Thoracic aorta (tissue), 2 donors: Measurements from ENCODE around the gene NKX6-2. TPM values are rescaled to one million over a fixed set of nuclear protein-coding genes. Genes with fewer than 3 reads are reported as not detected.

Source experiments
- ATAC-seq: fragments of 150-250 bp; one replicate; pipeline ENCODE4 v1.8.0; 2017; ENCODE audit warnings: low read depth; ENCODE audit not compliant: insufficient number of reproducible peaks, low FRiP score
- DNase-seq: peaks from one replicate; pipeline ENCODE4 v3.0.0-alpha.2; 2020; ENCODE audit warnings: low spot score
- H3K27ac ChIP-seq, 2 donors: fragments of 200-600 bp; sonication (generic); 1 replicate in 1 of 2; 2 replicates in 1 of 2; pipeline ENCODE4 v1.5.1; 2016; ENCODE audit warnings: mild to moderate bottlenecking in 2 of 2, moderate library complexity in 2 of 2
- H3K27me3 ChIP-seq: fragments of 200-600 bp; sonication (generic); replicated peaks from 2 replicates; pipeline ENCODE4 v1.6.0; 2016; ENCODE audit warnings: mild to moderate bottlenecking; ENCODE audit not compliant: insufficient read depth
- H3K36me3 ChIP-seq: fragments of 200-600 bp; sonication (generic); one replicate; pipeline ENCODE4 v1.5.1; 2016
- H3K4me1 ChIP-seq, 2 donors: fragments of 200-600 bp; sonication (generic); 1 replicate in 1 of 2; 2 replicates in 1 of 2; pipeline versions ENCODE4 v1.5.1 to v1.6.0; 2016; ENCODE audit warnings: low read depth in 2 of 2, mild to moderate bottlenecking in 1 of 2; ENCODE audit not compliant: control insufficient read depth in 1 of 2
- H3K4me3 ChIP-seq: fragments of 200-600 bp; sonication (generic); 2 replicates; pipeline ENCODE4 v1.5.1; 2016; ENCODE audit warnings: mild to moderate bottlenecking
- H3K9me3 ChIP-seq: fragments of 200-600 bp; sonication (generic); 2 replicates; pipeline ENCODE4 v1.5.1; 2016
- total RNA-seq, 2 donors: library from RNA; depleted of rRNA; stranded (reverse); fragments of >200 nt; gene quantifications; one replicate each; pipeline versions ENCODE4 v1.1.0 to v1.2.3, GENCODE V29; 2016
- TF ChIP-seq, protein P1 (sequence below): fragments of 200-600 bp; sonication (generic); IDR thresholded peaks from one replicate; pipeline ENCODE4 v1.5.1; 2019; ENCODE audit warnings: antibody characterized with exemption

Gene NKX6-2
- total RNA-seq, 2 donors from 2014 or later = 19.8 TPM; not detected in 1

DNA sequence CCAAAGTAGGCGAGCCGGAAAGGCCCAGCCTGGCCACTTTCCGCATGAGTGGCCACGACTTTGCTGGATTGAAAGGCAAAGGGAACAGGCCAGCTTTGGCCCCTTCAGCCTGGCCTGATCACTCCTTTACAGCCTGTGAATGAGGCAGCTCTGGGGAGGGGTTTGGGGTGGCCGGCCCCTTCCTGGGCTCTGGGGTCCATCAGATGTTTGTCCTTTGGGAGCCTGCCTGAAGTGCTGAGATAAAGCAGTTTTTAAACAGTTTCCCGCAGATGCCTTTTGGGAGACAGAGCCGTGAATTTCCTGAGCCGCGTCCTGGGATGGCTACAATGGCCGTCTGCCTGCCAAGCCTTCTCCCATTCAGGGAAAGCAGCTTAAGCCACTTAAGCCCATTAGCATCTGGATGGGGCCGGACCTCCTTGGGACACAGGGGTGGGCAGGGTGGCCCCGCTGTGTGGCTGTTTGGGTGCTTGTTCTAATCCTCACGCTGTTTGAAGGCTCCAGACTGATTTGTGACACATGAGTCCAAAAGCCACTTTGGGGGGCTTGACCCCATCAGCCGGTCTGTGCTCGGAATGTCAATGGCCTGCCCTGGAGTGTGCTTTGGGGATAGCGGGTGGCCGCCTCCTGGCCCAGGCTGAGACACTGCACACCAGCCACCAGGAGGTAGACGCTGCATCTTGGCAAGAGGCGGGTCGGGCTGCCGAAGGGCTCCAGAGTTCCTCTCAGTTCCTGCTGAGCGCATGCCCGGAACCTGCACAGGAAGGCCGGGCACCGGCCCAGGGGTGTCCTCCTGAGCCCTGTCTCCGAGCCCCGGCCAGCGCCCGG, 38.9 kb downstream of the NKX6-2 start:
- TF ChIP-seq, protein P1, sequence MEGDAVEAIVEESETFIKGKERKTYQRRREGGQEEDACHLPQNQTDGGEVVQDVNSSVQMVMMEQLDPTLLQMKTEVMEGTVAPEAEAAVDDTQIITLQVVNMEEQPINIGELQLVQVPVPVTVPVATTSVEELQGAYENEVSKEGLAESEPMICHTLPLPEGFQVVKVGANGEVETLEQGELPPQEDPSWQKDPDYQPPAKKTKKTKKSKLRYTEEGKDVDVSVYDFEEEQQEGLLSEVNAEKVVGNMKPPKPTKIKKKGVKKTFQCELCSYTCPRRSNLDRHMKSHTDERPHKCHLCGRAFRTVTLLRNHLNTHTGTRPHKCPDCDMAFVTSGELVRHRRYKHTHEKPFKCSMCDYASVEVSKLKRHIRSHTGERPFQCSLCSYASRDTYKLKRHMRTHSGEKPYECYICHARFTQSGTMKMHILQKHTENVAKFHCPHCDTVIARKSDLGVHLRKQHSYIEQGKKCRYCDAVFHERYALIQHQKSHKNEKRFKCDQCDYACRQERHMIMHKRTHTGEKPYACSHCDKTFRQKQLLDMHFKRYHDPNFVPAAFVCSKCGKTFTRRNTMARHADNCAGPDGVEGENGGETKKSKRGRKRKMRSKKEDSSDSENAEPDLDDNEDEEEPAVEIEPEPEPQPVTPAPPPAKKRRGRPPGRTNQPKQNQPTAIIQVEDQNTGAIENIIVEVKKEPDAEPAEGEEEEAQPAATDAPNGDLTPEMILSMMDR = no peak
- Histone ChIP-seq H3K27me3 (no peaks in the 10 kb centered on the region), H3K9me3 (no peaks in the 10 kb centered on the region), H3K4me3 (no peak overlapping the region), H3K4me1 (peaks cover 0 to 11% of the 10 kb centered on the region in 2 donors), H3K36me3 (peaks cover 20% of the 10 kb centered on the region), H3K27ac (no peak overlapping the region)
- no peak for DNase-seq
- no peak for ATAC-seq

DNA sequence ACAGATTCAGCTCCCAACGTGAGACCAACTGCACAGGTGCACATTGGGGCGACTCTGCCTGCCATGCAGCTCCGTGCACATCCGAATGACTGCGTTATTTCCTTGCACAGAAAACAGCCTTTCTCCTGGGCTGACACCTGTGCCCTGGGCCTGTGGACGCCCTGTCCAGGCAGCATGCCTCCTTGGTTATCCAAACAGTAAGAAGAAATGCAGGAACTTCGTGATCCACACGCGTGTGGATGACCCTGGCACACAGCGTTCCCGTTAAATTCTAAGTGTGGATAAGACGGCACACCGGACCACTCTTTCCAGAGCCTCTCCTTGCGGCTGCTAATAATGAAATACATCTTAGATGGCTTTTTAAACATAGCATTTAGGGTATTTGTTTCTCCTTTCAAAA, 39.6 kb downstream of the NKX6-2 start:
- H3K4me3 ChIP-seq = no peak overlapping the region
- H3K36me3 ChIP-seq = peaks cover 21% of the 10 kb centered on the region
- H3K27ac ChIP-seq = no peak overlapping the region
- DNase-seq (no peak), ATAC-seq (no peak)
- H3K4me1 ChIP-seq = peaks cover 0 to 11% of the 10 kb centered on the region in 2 donors
- TF ChIP-seq, protein P1 = no peak
- H3K9me3 ChIP-seq = no peaks in the 10 kb centered on the region
- H3K27me3 ChIP-seq = no peaks in the 10 kb centered on the region

DNA sequence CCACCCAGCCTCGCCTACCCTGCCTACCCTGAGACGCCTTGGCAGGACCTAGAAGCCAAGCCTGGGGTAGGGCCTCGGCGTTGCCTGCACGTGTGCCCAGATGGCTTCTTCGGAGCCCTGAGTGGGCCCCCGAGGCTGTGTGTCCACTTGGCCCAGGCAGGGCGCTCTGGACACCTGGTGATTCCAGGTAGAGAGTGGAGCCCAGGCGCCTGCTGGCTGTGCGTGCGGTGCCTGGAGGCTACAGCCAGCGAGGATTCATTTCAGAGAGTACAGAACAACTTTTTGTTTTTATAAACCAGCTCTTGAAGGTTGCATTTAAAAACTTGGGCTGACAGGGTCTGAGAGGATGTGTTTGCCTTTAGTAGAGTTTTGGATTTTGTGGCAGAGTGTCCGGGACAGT, 40.0 kb downstream of the NKX6-2 start:
- Histone ChIP-seq H3K36me3 (peaks cover 19% of the 10 kb centered on the region), H3K4me3 (no peak overlapping the region), H3K27me3 (no peaks in the 10 kb centered on the region), H3K27ac (no peak overlapping the region), H3K4me1 (peaks cover 0 to 11% of the 10 kb centered on the region in 2 donors), H3K9me3 (no peaks in the 10 kb centered on the region)
- ATAC-seq = no peak
- no peak for DNase-seq
- TF ChIP-seq, protein P1 = no peak

DNA sequence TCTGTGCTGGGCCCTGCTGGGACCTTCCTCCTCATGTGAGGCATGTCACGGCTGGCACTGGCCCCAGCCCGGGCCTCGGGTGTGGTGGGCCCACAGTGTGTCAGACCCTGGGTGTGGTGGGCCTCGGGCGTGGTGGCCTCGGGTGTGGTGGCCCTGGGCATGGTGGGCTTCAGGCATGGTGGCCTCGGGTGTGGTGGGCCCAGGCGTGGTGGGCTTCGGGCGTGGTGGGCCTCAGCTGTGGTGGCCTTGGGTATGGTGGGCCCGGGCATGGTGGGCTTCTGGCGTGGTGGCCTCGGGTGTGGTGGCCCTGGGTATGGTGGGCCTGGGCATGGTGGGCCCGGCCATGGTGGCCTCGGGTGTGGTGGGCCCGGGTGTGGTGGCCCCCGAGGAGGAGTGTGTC, 40.4 kb downstream of the NKX6-2 start:
- no peaks in the 10 kb centered on the region for H3K27me3 ChIP-seq
- peaks cover 17% of the 10 kb centered on the region for H3K36me3 ChIP-seq
- TF ChIP-seq, protein P1 = no peak
- DNase-seq (no peak), ATAC-seq (no peak)
- H3K4me3 ChIP-seq = no peak overlapping the region
- H3K4me1 ChIP-seq = peaks cover 0 to 11% of the 10 kb centered on the region in 2 donors
- H3K9me3 ChIP-seq = no peaks in the 10 kb centered on the region
- no peak overlapping the region for H3K27ac ChIP-seq

DNA sequence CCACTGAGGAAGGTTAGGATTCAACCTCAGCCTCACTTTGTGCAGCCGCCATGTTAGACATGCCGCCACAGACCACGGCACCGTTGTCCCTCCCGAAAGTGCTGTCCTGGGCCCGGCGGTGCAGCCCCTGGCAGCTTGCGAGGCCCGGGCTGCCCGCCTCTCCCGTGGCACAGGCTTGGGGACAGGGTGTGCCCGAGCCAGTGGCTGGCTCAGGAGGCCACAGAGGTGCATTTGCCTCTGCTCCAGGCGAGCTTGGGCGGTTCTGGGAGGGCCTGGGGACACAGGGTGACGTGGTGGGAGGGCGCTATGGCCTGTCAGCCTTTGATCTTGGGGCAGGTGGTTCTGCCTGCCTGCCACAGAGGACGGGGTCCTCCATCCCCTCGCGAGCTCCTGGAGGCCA, 41.1 kb downstream of the NKX6-2 start:
- Histone ChIP-seq H3K36me3 (peaks cover 11% of the 10 kb centered on the region), H3K4me1 (peaks cover 0 to 11% of the 10 kb centered on the region in 2 donors)
- TF ChIP-seq, protein P1 = no peak

More for the DNA sequence above, 41.1 kb downstream of the NKX6-2 start:
- ATAC-seq (no peak), DNase-seq (no peak)
- Histone ChIP-seq H3K27ac (no peak overlapping the region), H3K9me3 (no peaks in the 10 kb centered on the region), H3K27me3 (no peaks in the 10 kb centered on the region), H3K4me3 (no peak overlapping the region)
